Mesenchymal stem cell (in vitro differentiated cells and primary cell): ENCODE data around the gene DYNLT1.

Experiments used
- DNase-seq: peaks from one replicate; pipeline ENCODE4 v3.0.0-alpha.2; 2013
- H2AFZ ChIP-seq: one replicate; pipeline ENCODE4 v1.6.1; 2013; ENCODE audit warnings: low read depth, mild to moderate bottlenecking, control low read depth, inconsistent platforms, low read length, moderate library complexity
- H2AK5ac ChIP-seq: 2 replicates; pipeline ENCODE4 v1.6.1; 2013; ENCODE audit warnings: low read length, moderate library complexity, mild to moderate bottlenecking, inconsistent platforms; ENCODE audit not compliant: severe bottlenecking
- H2BK120ac ChIP-seq: one replicate; pipeline ENCODE4 v1.6.1; 2013; ENCODE audit warnings: low read depth, mild to moderate bottlenecking, inconsistent platforms, low read length, moderate library complexity
- H2BK12ac ChIP-seq, 2 experiments: one replicate each; pipeline ENCODE4 v1.6.1; 2013; ENCODE audit warnings: inconsistent platforms in 2 of 2, low read length in 2 of 2, mild to moderate bottlenecking in 2 of 2, moderate library complexity in 2 of 2, control low read depth in 1 of 2
- H2BK15ac ChIP-seq: one replicate; pipeline ENCODE4 v1.6.1; 2013; ENCODE audit warnings: mild to moderate bottlenecking, low read depth, inconsistent platforms; ENCODE audit not compliant: poor library complexity, severe bottlenecking
- H2BK5ac ChIP-seq: 2 replicates; pipeline ENCODE4 v1.6.1; 2013; ENCODE audit warnings: low read depth, mild to moderate bottlenecking, low read length, control low read depth, inconsistent platforms; ENCODE audit not compliant: poor library complexity, severe bottlenecking
- H3K14ac ChIP-seq, 2 experiments: one replicate each; pipeline ENCODE4 v1.6.1; 2013; ENCODE audit warnings: inconsistent platforms in 2 of 2, low read length in 2 of 2, control low read depth in 1 of 2, mild to moderate bottlenecking in 1 of 2, moderate library complexity in 1 of 2
- H3K18ac ChIP-seq, 2 experiments: one replicate each; pipeline ENCODE4 v1.6.1; 2013; ENCODE audit warnings: inconsistent platforms in 2 of 2, low read length in 2 of 2, control low read depth in 1 of 2, low read depth in 1 of 2, mild to moderate bottlenecking in 1 of 2
- H3K23ac ChIP-seq, 2 experiments: one replicate each; pipeline ENCODE4 v1.6.1; 2013; ENCODE audit warnings: inconsistent platforms in 2 of 2, low read length in 2 of 2, mild to moderate bottlenecking in 2 of 2, moderate library complexity in 2 of 2, control low read depth in 1 of 2
- H3K27ac ChIP-seq: 2 replicates; pipeline ENCODE4 v1.5.1; 2013; ENCODE audit warnings: mild to moderate bottlenecking, moderate library complexity, low read length, control low read depth, inconsistent platforms; ENCODE audit not compliant: poor library complexity, severe bottlenecking
- H3K27me3 ChIP-seq, 2 experiments: 2 replicates each; pipeline versions ENCODE4 v1.6.1 to v1.7.0; 2013; ENCODE audit warnings: low read length in 2 of 2, mild to moderate bottlenecking in 2 of 2, moderate library complexity in 2 of 2, control low read depth in 1 of 2, inconsistent platforms in 1 of 2; ENCODE audit not compliant: control insufficient read depth in 1 of 2, insufficient read depth in 1 of 2
- H3K36me3 ChIP-seq, 2 experiments: 2 replicates each; pipeline versions ENCODE4 v1.6.1 to v1.7.0; 2013; ENCODE audit warnings: low read length in 2 of 2, control low read depth in 1 of 2, inconsistent platforms in 1 of 2, low read depth in 1 of 2, mild to moderate bottlenecking in 1 of 2; ENCODE audit not compliant: insufficient read depth in 2 of 2, control insufficient read depth in 1 of 2
- H3K4ac ChIP-seq, 2 experiments: one replicate each; pipeline ENCODE4 v1.6.1; 2013; ENCODE audit warnings: inconsistent platforms in 2 of 2, low read length in 2 of 2, mild to moderate bottlenecking in 2 of 2, moderate library complexity in 2 of 2, control low read depth in 1 of 2, low read depth in 1 of 2
- H3K4me1 ChIP-seq: 2 replicates; pipeline ENCODE4 v1.6.1; 2013; ENCODE audit warnings: low read depth, low read length, control low read depth; ENCODE audit not compliant: control insufficient read depth, insufficient read depth
- H3K4me2 ChIP-seq: 2 replicates; pipeline ENCODE4 v1.6.1; 2013; ENCODE audit warnings: low read length, mild to moderate bottlenecking, inconsistent platforms; ENCODE audit not compliant: poor library complexity, severe bottlenecking
- H3K4me3 ChIP-seq, 2 experiments: 2 replicates each; pipeline versions ENCODE4 v1.5.1 to v1.7.0; 2013; ENCODE audit warnings: low read length in 2 of 2, mild to moderate bottlenecking in 2 of 2, control low read depth in 1 of 2, low read depth in 1 of 2; ENCODE audit not compliant: insufficient read depth in 1 of 2
- H3K79me1 ChIP-seq: replicated peaks from 2 replicates; pipeline ENCODE4 v1.6.1; 2013; ENCODE audit warnings: mild to moderate bottlenecking, control low read depth, low read length, inconsistent platforms; ENCODE audit not compliant: poor library complexity, severe bottlenecking
- H3K9ac ChIP-seq: 2 replicates; pipeline ENCODE4 v1.7.0; 2013; ENCODE audit warnings: mild to moderate bottlenecking, low read length, moderate library complexity
- H3K9me3 ChIP-seq: 2 replicates; pipeline ENCODE4 v1.7.0; 2013; ENCODE audit warnings: mild to moderate bottlenecking, low read length; ENCODE audit not compliant: control insufficient read depth
- H4K8ac ChIP-seq: one replicate; pipeline ENCODE4 v1.6.1; 2013; ENCODE audit warnings: inconsistent platforms, mild to moderate bottlenecking, low read length, moderate library complexity
- H4K91ac ChIP-seq: one replicate; pipeline ENCODE4 v1.6.1; 2013; ENCODE audit warnings: mild to moderate bottlenecking, low read length, inconsistent platforms
- WGBS: methylation state at CpG from one replicate; pipeline ENCODE4 v1.1.7; 2013; ENCODE audit warnings: mixed read lengths; 5-methylcytosine and 5-hydroxymethylcytosine counted together

Gene DYNLT1

GRCh38 chr6:158667360-158667981 is 22.9 kb upstream of the DYNLT1 start:
- Histone ChIP-seq H3K23ac (no peak overlapping the region), H3K4me1 (peaks cover 1% of the 10 kb centered on the region), H4K8ac (no peak overlapping the region), H2BK120ac (no peak overlapping the region), H3K27me3 (peaks cover 0 to 6% of the 10 kb centered on the region in 2 experiments), H3K4ac (no peak overlapping the region), H2AFZ (no peak overlapping the region), H3K14ac (no peak overlapping the region), H2BK15ac (no peak overlapping the region), H4K91ac (no peak overlapping the region), H2AK5ac (no peak overlapping the region), H3K36me3 (peaks cover 0 to 5% of the 10 kb centered on the region in 2 experiments), H3K79me1 (no peaks in the 10 kb centered on the region), H3K4me2 (no peak overlapping the region), H3K27ac (no peak overlapping the region), H3K18ac (peak overlapping the region in 1 of 2 experiments; percentile 24), H3K4me3 (no peak overlapping the region), H2BK12ac (peak overlapping the region in 1 of 2 experiments; percentile 56), H2BK5ac (no peak overlapping the region), H3K9ac (no peak overlapping the region), H3K9me3 (no peaks in the 10 kb centered on the region)
- WGBS = 96% methylated on average over 7 of the region's 8 CpGs
- no peak for DNase-seq

DNA sequence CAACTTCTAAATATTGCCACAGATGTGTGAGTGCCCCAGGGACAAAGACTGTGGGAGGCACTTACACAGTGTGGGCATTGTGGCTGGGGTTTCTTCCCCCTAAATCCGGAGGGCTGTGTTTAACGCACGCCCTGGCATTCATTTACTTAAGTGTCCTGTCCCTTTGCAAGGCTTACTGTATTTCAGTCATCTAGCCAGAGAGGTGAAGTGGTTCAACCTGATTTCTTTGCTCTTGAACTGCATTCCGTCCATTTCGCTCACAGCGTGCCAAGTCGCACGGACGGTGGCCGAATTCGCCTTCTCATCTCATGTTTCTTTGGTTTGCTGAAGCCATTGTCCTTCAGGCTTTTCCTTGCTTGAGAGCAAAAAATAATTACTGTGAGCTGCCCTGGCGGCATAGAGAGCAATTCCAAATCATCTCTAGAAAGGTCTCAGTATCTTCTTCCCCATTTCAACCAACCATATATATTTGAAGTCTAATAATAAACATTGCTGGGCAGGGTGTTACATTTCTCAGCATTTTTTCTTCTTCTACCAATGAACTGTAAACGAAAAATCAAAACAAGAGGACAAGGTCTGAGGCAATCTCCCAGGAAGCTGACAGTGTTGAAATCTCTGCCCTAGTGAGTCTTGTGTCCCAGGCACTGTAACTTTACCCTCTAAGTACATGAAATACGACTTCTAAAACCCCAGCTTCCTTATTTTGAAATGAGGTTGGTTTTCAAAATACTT is 22.3 kb upstream of the DYNLT1 start:
- H3K9me3 ChIP-seq = no peaks in the 10 kb centered on the region
- no peaks in the 10 kb centered on the region for H3K79me1 ChIP-seq
- peak overlapping the region in 1 of 2 experiments; percentile 35 for H3K4ac ChIP-seq
- no peak overlapping the region for H3K4me3 ChIP-seq
- peak overlapping the region; percentile 4 to 91 for H3K18ac ChIP-seq
- peak overlapping the region; percentile 62 for H4K8ac ChIP-seq
- H2AK5ac ChIP-seq = no peak overlapping the region
- no peak overlapping the region for H2AFZ ChIP-seq
- H2BK120ac ChIP-seq = no peak overlapping the region
- peaks cover 0 to 5% of the 10 kb centered on the region in 2 experiments for H3K36me3 ChIP-seq
- H4K91ac ChIP-seq = no peak overlapping the region
- 90% methylated on average over 12 of the region's 14 CpGs for WGBS
- no peak overlapping the region for H3K4me2 ChIP-seq
- no peak overlapping the region for H2BK5ac ChIP-seq
- no peak overlapping the region for H3K9ac ChIP-seq
- H3K4me1 ChIP-seq = peaks cover 1% of the 10 kb centered on the region
- H2BK12ac ChIP-seq = peak overlapping the region in 1 of 2 experiments; percentile 61
- H3K27me3 ChIP-seq = peaks cover 0 to 6% of the 10 kb centered on the region in 2 experiments
- no peak overlapping the region for H3K14ac ChIP-seq
- no peak overlapping the region for H3K27ac ChIP-seq
- H3K23ac ChIP-seq = no peak overlapping the region
- no peak overlapping the region for H2BK15ac ChIP-seq
- DNase-seq = peak; percentile 88

- Histone ChIP-seq H3K27ac (no peak overlapping the region), H3K79me1 (no peaks in the 10 kb centered on the region), H2BK120ac (no peak overlapping the region), H4K8ac (no peak overlapping the region), H3K36me3 (peaks cover 0 to 5% of the 10 kb centered on the region in 2 experiments), H2BK15ac (peak overlapping the region; percentile 78), H2AK5ac (no peak overlapping the region), H2BK5ac (no peak overlapping the region), H3K4me2 (no peak overlapping the region), H3K4me1 (peaks cover 1% of the 10 kb centered on the region), H3K9me3 (no peaks in the 10 kb centered on the region), H4K91ac (no peak overlapping the region), H2BK12ac (peak overlapping the region; percentile 21 to 56), H3K9ac (no peak overlapping the region), H3K14ac (peak overlapping the region in 1 of 2 experiments; percentile 95), H3K27me3 (peaks cover 0 to 6% of the 10 kb centered on the region in 2 experiments), H3K23ac (no peak overlapping the region), H3K4me3 (no peak overlapping the region), H3K4ac (no peak overlapping the region), H2AFZ (no peak overlapping the region), H3K18ac (no peak overlapping the region)
- 96% methylated on average over 18 of the region's 18 CpGs for WGBS
- DNase-seq = no peak
Observed at GRCh38 chr6:158665332-158665731, 20.8 kb upstream of the DYNLT1 start.

- no peak overlapping the region for H2BK15ac ChIP-seq
- H3K18ac ChIP-seq = no peak overlapping the region
- H2BK120ac ChIP-seq = no peak overlapping the region
- peak overlapping the region in 1 of 2 experiments; percentile 41 for H3K4me3 ChIP-seq
- no peak overlapping the region for H2AFZ ChIP-seq
- H3K9me3 ChIP-seq = no peaks in the 10 kb centered on the region
- no peak for DNase-seq
- no peak overlapping the region for H3K27ac ChIP-seq
- H3K14ac ChIP-seq = no peak overlapping the region
- peaks cover 0 to 5% of the 10 kb centered on the region in 2 experiments for H3K36me3 ChIP-seq
- peaks cover 0 to 6% of the 10 kb centered on the region in 2 experiments for H3K27me3 ChIP-seq
- H2BK12ac ChIP-seq = no peak overlapping the region
- H3K79me1 ChIP-seq = no peaks in the 10 kb centered on the region
- H2BK5ac ChIP-seq = no peak overlapping the region
- no peak overlapping the region for H4K91ac ChIP-seq
- H2AK5ac ChIP-seq = no peak overlapping the region
- no peak overlapping the region for H3K23ac ChIP-seq
- WGBS = 81% methylated on average over 11 of the region's 11 CpGs
- H3K4me2 ChIP-seq = no peak overlapping the region
- H4K8ac ChIP-seq = no peak overlapping the region
- peak overlapping the region; percentile 35 for H3K9ac ChIP-seq
- H3K4ac ChIP-seq = no peak overlapping the region
- peaks cover 1% of the 10 kb centered on the region for H3K4me1 ChIP-seq
Observed at GRCh38 chr6:158663625-158664165, 19.2 kb upstream of the DYNLT1 start.
